ENCODE data around the gene XBP1. TPM values are rescaled to one million over a fixed set of nuclear protein-coding genes. Genes with fewer than 3 reads are reported as not detected.
A peak's percentile ranks its signal among the peaks of the same experiment; 100 is the strongest.
"Not testable (repeated sequence)": the region's sequence is repeated elsewhere in the genome, so short reads cannot be mapped to it uniquely, and the experiment has no call there.

Gene XBP1
- 100 to 1,000 TPM in 3 of 4 donors, 10 to 100 TPM in 1; 66.0 to 403 (median 115) TPM for total RNA-seq

GRCh38 chr22:28800308-28801041 lies at the start of gene XBP1:
Gene XBP1 (minus strand): TSS chr22:28800569.
- Histone ChIP-seq H3K27me3 (no peaks in the 10 kb centered on the region), H3K9me3 (no peaks in the 10 kb centered on the region), H3K36me3 (peaks cover 0 to 26% of the 10 kb centered on the region in 2 donors), H3K4me1 (peaks cover 36 to 41% of the 10 kb centered on the region in 2 donors), H3K27ac (peak within 1 kb of the TSS; percentile 97 to 99 (median 98)), H3K4me3 (peak within 1 kb of the TSS; percentile 84 to 90 (median 86))
- in situ Hi-C loops (cut with MboI; ENCODE audit: low sequenced_read_pairs in 4 of 4) (no loop called here), intact Hi-C loops (cut with DNase I; ENCODE audit: low total_unique reads) (loop anchor here (1.0 to 5.0 kb wide), 5 partner anchors 28 to 802 kb away; partner anchors contain the start of genes CCDC117, HSCB and NF2)
- DNase-seq (peak; percentile 92 to 94), ATAC-seq (peak; percentile 82 to 85)
- TF ChIP-seq POLR2A (IDR thresholded peaks at IDR 0.05): peak; percentile 100
- no peak for TF ChIP-seq CTCF (IDR thresholded peaks at IDR 0.05 in 4 of 5, conservative IDR thresholded peaks at IDR 0.05 in 1 of 5)

DNA sequence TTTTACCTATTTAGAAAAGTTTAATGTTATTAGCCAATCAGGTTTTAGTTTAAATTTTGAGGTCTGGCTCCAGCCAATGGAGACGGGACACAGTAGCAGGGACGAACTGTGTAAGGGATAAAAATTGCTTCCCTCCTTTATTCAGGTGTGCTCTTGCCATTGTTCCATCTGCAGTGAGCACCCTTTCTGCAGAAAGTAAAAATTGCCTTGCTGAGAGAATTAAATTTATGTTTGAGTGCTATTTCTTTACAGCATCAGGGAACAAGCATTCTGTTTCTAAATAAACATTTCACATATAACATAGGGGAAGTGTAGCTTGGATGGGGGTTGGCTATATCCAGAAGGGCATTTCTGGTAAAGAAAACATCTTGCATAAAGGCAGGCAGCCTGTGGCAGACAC lies 46.6 kb upstream of the XBP1 start:
- Histone ChIP-seq H3K27ac (no peak overlapping the region), H3K4me1 (no peaks in the 10 kb centered on the region), H3K27me3 (no peaks in the 10 kb centered on the region), H3K9me3 (peaks cover 0 to 6% (median 0%) of the 10 kb centered on the region in 3 donors), H3K36me3 (no peaks in the 10 kb centered on the region), H3K4me3 (no peak overlapping the region)
- ATAC-seq: no peak
- in situ Hi-C loops (cut with MboI; ENCODE audit: low sequenced_read_pairs in 4 of 4) (loop anchor here in 2 of 4 donors (25.0 kb wide), 1 partner anchor 785 kb away; no protein-coding TSS in a partner anchor), intact Hi-C loops (cut with DNase I; ENCODE audit: low total_unique reads) (no loop called here)
- no peak for TF ChIP-seq CTCF (IDR thresholded peaks at IDR 0.05 in 4 of 5, conservative IDR thresholded peaks at IDR 0.05 in 1 of 5)
- no peak for TF ChIP-seq POLR2A (IDR thresholded peaks at IDR 0.05)
- DNase-seq: no peak

DNA sequence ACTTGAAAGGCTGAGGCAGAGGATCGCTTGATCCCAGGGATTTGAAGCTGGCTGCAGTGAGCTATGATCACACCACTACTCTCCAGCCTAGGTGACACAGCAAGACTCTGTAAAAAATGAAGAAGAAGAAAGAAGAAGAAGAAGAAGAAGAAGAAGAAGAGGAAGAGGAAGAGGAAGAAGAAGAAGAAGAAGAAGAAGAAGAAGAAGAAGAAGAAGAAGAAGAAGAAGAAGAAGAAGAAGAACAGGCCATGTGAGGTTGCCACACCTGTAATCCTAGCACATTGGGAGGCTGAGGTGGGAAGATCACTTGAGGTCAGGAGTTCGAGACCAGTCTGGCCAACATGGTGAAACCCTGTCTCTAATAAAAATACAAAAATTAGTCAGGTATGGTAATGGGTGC lies 43.9 kb upstream of the XBP1 start:
- DNase-seq; H3K4me1 ChIP-seq; H3K4me3 ChIP-seq; H3K36me3 ChIP-seq; H3K27ac ChIP-seq; ATAC-seq; H3K9me3 ChIP-seq; intact Hi-C loops (cut with DNase I; ENCODE audit: low total_unique reads); H3K27me3 ChIP-seq: not testable (repeated sequence)
- in situ Hi-C loops (cut with MboI; ENCODE audit: low sequenced_read_pairs in 4 of 4): loop anchor here in 2 of 4 donors (25.0 kb wide), 1 partner anchor 782 kb away; no protein-coding TSS in a partner anchor

DNA sequence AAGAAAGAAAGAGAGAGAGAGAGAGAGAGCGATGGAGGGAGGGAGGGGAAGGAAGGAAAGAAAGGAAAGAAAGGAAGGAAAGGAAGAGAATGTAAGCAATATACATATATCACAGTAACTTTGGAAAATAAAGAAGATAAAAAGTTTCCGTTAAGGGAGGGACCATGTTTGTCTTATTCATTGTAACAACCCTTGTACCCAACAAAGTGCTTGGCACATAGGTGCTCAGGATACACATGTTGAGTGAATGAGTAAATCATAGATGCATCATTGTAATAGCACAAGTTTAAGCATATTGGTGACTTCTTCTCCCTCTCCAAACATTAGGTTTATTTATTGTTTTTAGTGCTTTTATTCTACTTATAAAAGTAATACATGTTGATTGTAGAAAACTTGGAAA lies 43.3 kb upstream of the XBP1 start:
- in situ Hi-C loops (cut with MboI; ENCODE audit: low sequenced_read_pairs in 4 of 4) (loop anchor here in 2 of 4 donors (25.0 kb wide), 1 partner anchor 781 kb away; no protein-coding TSS in a partner anchor), intact Hi-C loops (cut with DNase I; ENCODE audit: low total_unique reads) (no loop called here)
- Histone ChIP-seq H3K4me1 (no peaks in the 10 kb centered on the region), H3K27me3 (no peaks in the 10 kb centered on the region), H3K27ac (no peak overlapping the region), H3K4me3 (no peak overlapping the region), H3K36me3 (no peaks in the 10 kb centered on the region), H3K9me3 (peaks cover 0 to 6% (median 0%) of the 10 kb centered on the region in 3 donors)
- no peak for TF ChIP-seq POLR2A (IDR thresholded peaks at IDR 0.05)
- no peak for TF ChIP-seq CTCF (IDR thresholded peaks at IDR 0.05 in 4 of 5, conservative IDR thresholded peaks at IDR 0.05 in 1 of 5)
- no peak for ATAC-seq
- DNase-seq: no peak

DNA sequence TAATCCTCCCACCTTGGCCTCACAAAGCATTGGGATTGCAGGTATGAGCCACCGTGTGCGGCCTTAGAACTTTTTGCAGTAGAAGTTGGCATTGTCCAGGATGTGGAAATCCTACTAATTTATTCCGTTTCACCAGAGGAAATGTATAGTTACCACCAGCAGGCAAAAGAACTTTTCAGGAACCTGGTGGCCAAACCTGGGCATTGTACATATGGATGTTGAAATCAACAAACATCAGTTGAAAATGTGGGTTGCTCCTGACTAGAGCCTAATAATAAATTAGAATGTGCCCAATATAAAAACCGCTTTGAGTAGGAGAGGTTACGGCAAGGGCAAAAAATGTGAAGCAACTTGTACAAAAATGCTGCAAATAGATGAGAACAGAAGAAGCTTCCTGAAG lies 40.7 kb upstream of the XBP1 start:
- no peaks in the 10 kb centered on the region for H3K27me3 ChIP-seq
- no peak for ATAC-seq
- no peak overlapping the region for H3K27ac ChIP-seq
- H3K4me3 ChIP-seq: no peak overlapping the region
- H3K9me3 ChIP-seq: no peaks in the 10 kb centered on the region
- TF ChIP-seq CTCF (IDR thresholded peaks at IDR 0.05 in 4 of 5, conservative IDR thresholded peaks at IDR 0.05 in 1 of 5) (no peak), POLR2A (IDR thresholded peaks at IDR 0.05) (no peak)
- no peaks in the 10 kb centered on the region for H3K4me1 ChIP-seq
- in situ Hi-C loops (cut with MboI; ENCODE audit: low sequenced_read_pairs in 4 of 4): loop anchor here in 2 of 4 donors (25.0 kb wide), 1 partner anchor 779 kb away; no protein-coding TSS in a partner anchor
- no peaks in the 10 kb centered on the region for H3K36me3 ChIP-seq
- intact Hi-C loops (cut with DNase I; ENCODE audit: low total_unique reads): no loop called here
- DNase-seq: no peak

Measured in gastrocnemius medialis (tissue), 4 donors.